ENCODE data around the gene TOP1. TPM values are rescaled to one million over a fixed set of nuclear protein-coding genes. Genes with fewer than 3 reads are reported as not detected.

Gene TOP1
- total RNA-seq, 1 donor from 2014 or later = 58.9 TPM

DNA sequence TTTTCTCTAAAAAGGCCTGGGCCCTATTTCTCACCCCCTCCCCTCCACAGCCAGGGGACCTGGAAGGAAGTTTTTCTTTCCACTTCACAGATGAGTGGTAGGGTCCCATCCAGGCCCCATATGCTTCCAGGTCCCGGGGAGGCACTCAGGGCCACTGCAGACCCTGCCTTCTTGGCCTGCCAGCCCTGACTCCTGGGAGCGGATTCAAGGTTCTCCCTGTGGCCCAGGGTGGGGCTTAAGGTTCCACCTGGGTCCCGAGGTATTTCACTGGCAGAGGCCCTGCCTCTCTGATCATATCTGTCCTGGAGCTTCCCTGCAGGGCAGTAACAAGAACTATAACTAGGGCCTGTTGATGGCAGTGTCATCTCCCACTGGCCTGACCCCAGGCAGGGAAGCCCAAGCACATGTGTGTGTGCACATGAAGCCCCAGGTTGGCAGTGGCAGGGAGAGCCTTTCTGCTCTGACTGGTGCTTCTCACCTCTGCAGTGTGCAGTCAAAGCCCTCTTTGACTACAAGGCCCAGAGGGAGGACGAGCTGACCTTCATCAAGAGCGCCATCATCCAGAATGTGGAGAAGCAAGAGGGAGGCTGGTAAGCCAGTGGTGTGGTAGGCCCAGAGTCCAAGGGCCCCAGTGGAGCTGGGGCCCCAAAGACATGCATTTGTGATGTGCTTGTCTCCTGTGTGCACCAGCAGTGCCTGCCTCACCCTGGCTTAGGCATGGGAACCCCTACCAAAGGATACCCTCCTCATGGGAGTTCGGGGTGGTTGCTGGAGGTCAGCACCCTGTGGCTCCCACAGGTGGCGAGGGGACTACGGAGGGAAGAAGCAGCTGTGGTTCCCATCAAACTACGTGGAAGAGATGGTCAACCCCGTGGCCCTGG, 139.9 kb downstream of the TOP1 start:
- peaks cover 3% of the 10 kb centered on the region for H3K27me3 Mint-ChIP-seq (ENCODE audit: insufficient read depth, low read depth)
- H3K27me3 ChIP-seq = no peaks in the 10 kb centered on the region
- no peak for TF ChIP-seq EZH2phosphoT487 (IDR thresholded peaks at IDR 0.05)
- TF ChIP-seq EZH2 (IDR thresholded peaks at IDR 0.05) = no peak
- TF ChIP-seq, protein P1, sequence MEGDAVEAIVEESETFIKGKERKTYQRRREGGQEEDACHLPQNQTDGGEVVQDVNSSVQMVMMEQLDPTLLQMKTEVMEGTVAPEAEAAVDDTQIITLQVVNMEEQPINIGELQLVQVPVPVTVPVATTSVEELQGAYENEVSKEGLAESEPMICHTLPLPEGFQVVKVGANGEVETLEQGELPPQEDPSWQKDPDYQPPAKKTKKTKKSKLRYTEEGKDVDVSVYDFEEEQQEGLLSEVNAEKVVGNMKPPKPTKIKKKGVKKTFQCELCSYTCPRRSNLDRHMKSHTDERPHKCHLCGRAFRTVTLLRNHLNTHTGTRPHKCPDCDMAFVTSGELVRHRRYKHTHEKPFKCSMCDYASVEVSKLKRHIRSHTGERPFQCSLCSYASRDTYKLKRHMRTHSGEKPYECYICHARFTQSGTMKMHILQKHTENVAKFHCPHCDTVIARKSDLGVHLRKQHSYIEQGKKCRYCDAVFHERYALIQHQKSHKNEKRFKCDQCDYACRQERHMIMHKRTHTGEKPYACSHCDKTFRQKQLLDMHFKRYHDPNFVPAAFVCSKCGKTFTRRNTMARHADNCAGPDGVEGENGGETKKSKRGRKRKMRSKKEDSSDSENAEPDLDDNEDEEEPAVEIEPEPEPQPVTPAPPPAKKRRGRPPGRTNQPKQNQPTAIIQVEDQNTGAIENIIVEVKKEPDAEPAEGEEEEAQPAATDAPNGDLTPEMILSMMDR (IDR thresholded peaks at IDR 0.05) = no peak
- H3K36me3 Mint-ChIP-seq = peaks cover 52% of the 10 kb centered on the region
- H3K27ac Mint-ChIP-seq = no peak overlapping the region
- no peaks in the 10 kb centered on the region for H3K79me2 ChIP-seq (ENCODE audit: low read depth)
- H3K9me3 Mint-ChIP-seq = no peaks in the 10 kb centered on the region
- H3K9ac ChIP-seq = no peak overlapping the region
- no peak for DNase-seq (ENCODE audit: low spot score)
- H3K4me3 ChIP-seq = no peak overlapping the region
- no peak overlapping the region for H2AFZ ChIP-seq (replicated peaks)
- peaks cover 2% of the 10 kb centered on the region for H3K4me1 Mint-ChIP-seq
- H3K9me3 ChIP-seq (ENCODE audit: low read depth) = no peaks in the 10 kb centered on the region
- H3K4me1 ChIP-seq = peaks cover 3% of the 10 kb centered on the region
- no peaks in the 10 kb centered on the region for H3K36me3 ChIP-seq
- peaks cover 17% of the 10 kb centered on the region for H4K20me1 ChIP-seq (ENCODE audit: low read depth)
- peaks cover 26% of the 10 kb centered on the region for H3F3A ChIP-seq (ENCODE audit: low read depth)
- no peak overlapping the region for H3K27ac ChIP-seq
- H3K4me2 ChIP-seq = no peak overlapping the region
- no peak overlapping the region for H3K4me3 Mint-ChIP-seq

DNA sequence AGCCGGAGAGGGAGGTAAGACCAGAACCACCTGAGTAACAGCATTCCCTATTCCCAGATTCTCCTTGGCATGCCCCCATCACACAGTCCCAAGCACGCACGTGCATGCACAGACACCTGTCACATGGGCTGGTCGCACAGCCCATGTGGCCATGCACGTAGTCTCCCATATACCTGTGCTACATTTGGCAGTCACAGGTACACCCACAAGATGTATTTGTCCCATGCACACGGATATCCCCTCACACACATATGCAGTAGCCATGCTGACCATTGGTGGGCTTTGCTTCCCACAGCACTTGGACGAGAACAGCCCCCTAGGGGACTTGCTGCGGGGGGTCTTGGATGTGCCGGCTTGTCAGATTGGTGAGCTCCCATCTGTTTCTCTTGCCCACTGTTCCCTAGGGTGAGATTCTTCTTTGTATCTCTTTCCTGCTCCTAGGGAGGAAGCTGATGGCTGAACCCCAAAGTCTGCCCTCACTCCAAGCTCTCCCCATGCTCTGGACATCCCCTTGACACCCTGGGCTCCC, 140.6 kb downstream of the TOP1 start:
- H3K4me1 ChIP-seq = peaks cover 10% of the 10 kb centered on the region
- H3K9ac ChIP-seq = no peak overlapping the region
- peaks cover 33% of the 10 kb centered on the region for H3F3A ChIP-seq (ENCODE audit: low read depth)
- H4K20me1 ChIP-seq (ENCODE audit: low read depth) = peaks cover 21% of the 10 kb centered on the region
- H3K27ac ChIP-seq = no peak overlapping the region
- H2AFZ ChIP-seq (replicated peaks) = no peak overlapping the region
- H3K4me3 ChIP-seq = no peak overlapping the region
- Mint-ChIP-seq H3K9me3 (no peaks in the 10 kb centered on the region), H3K4me1 (peaks cover 2% of the 10 kb centered on the region), H3K27me3 (ENCODE audit: insufficient read depth, low read depth) (peaks cover 3% of the 10 kb centered on the region), H3K36me3 (peaks cover 50% of the 10 kb centered on the region), H3K4me3 (no peak overlapping the region), H3K27ac (no peak overlapping the region)
- no peak for DNase-seq (ENCODE audit: low spot score)
- H3K9me3 ChIP-seq (ENCODE audit: low read depth) = no peaks in the 10 kb centered on the region
- no peak overlapping the region for H3K4me2 ChIP-seq
- TF ChIP-seq, protein P1 (IDR thresholded peaks at IDR 0.05) = no peak
- TF ChIP-seq EZH2 (IDR thresholded peaks at IDR 0.05) (no peak), EZH2phosphoT487 (IDR thresholded peaks at IDR 0.05) (no peak)
- no peaks in the 10 kb centered on the region for H3K79me2 ChIP-seq (ENCODE audit: low read depth)
- no peaks in the 10 kb centered on the region for H3K36me3 ChIP-seq
- H3K27me3 ChIP-seq = no peaks in the 10 kb centered on the region

DNA sequence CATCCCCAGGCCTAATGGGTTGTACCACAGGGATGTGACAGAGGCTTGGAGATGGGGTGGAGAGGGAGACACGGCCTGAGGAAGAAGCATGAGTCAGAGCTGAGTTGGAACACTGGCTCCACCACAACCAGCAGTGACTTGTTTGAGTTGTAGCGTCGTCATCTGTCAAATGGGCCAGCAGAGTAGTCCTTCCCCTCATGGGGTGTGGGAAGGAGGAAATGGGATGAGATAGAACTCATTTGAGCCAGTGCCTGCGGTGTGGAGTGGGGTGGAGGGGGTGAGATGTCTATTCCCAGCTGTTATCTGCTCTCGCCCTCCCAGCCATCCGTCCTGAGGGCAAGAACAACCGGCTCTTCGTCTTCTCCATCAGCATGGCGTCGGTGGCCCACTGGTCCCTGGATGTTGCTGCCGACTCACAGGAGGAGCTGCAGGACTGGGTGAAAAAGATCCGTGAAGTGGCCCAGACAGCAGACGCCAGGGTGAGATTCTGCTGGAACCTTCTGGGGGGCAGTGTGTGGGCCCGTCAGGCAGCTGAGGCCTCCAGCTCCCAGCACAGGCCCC, 141.2 kb downstream of the TOP1 start:
- Mint-ChIP-seq H3K27me3 (ENCODE audit: insufficient read depth, low read depth) (peaks cover 3% of the 10 kb centered on the region), H3K4me3 (no peak overlapping the region), H3K36me3 (peaks cover 51% of the 10 kb centered on the region), H3K9me3 (no peaks in the 10 kb centered on the region), H3K27ac (no peak overlapping the region), H3K4me1 (peaks cover 2% of the 10 kb centered on the region)
- Histone ChIP-seq H2AFZ (replicated peaks) (no peak overlapping the region), H3F3A (ENCODE audit: low read depth) (peaks cover 40% of the 10 kb centered on the region), H3K27ac (no peak overlapping the region), H3K4me2 (no peak overlapping the region), H3K27me3 (no peaks in the 10 kb centered on the region), H3K36me3 (no peaks in the 10 kb centered on the region), H3K4me3 (no peak overlapping the region), H3K9me3 (ENCODE audit: low read depth) (no peaks in the 10 kb centered on the region), H3K79me2 (ENCODE audit: low read depth) (no peaks in the 10 kb centered on the region), H3K4me1 (peaks cover 17% of the 10 kb centered on the region), H3K9ac (no peak overlapping the region), H4K20me1 (ENCODE audit: low read depth) (peaks cover 27% of the 10 kb centered on the region)
- TF ChIP-seq EZH2 (IDR thresholded peaks at IDR 0.05) (no peak), EZH2phosphoT487 (IDR thresholded peaks at IDR 0.05) (no peak)
- TF ChIP-seq, protein P1 (IDR thresholded peaks at IDR 0.05) = no peak
- DNase-seq (ENCODE audit: low spot score) = no peak

Data from neural progenitor cell (in vitro differentiated cells).